Sciatic nerve (tissue), 2 donors: Measurements from ENCODE around the gene SHOX. TPM values are rescaled to one million over a fixed set of nuclear protein-coding genes. Genes with fewer than 3 reads are reported as not detected.

Experiments
- ATAC-seq: fragments of 200-7000 bp; cut with Tn5 transposase; one replicate; pipeline ENCODE4 v1.9.1; 2020; ENCODE audit warnings: mild to moderate bottlenecking, moderate library complexity
- DNase-seq: peaks from one replicate; pipeline ENCODE4 v3.0.0-alpha.2; 2020; ENCODE audit warnings: low spot score
- intact Hi-C: fragments of 100-400 bp; cut with DNase I; formaldehyde crosslinking; loops from one replicate; pipeline ENCODE4 v1.14.2; 2022
- total RNA-seq: library from RNA; stranded (reverse); fragmentation: NEBNext Ultra II Directional; extraction: Animal tissue kit (Norgen Biotek cat#: 25700); gene quantifications from one replicate; pipeline ENCODE4 v1.2.1, GENCODE V29; 2021
- donor health status: DM: no; HTN: no; CAD: no.
- donor health status: DM: no; HTN: no; CAD: no.

SHOX gene
- total RNA-seq, 1 donor from 2014 or later = 0.36 TPM

DNA sequence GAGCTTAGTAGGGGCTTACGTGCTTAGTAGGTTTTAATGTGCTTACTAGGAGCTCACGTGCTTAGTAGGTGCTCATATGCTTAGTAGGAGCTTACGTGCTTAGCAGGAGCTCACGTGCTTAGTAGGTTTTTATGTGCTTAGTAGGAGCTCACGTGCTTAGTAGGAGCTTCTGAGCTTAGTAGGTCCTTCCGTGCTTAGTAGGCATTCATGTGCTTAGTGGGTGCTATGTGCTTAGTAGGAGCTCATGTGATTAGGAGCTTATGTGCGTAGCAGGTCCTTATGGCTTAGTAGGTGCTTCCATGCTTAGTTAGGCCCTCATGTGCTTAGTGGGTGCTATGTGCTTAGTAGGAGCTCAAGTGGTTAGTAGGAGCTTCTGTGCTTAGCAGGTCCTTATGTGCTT is 59.4 kb downstream of the SHOX start:
- DNase-seq = no peak
- intact Hi-C loops = loop anchor here (2.0 kb wide), 1 partner anchor 43 kb away; no protein-coding TSS in a partner anchor
- no peak for ATAC-seq

DNA sequence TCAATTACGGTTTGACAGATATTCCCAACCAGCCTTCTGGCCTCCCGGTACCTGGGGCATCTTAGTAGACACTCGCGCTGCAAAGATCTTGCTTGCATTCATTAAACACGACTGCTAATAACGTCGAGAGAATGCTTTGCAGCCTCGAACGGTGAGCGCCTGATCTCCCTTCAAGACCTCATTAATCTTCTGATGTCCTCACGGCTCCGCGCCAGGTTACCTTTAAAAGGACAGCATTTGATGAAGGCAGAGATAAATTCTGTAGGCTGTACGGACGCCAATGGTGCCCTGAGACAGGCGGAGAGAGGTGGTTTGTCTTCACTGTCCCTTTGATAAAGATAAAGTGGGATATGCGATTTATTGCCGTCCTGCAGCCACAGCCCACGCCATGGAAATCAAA is 64.2 kb downstream of the SHOX start:
- no peak for DNase-seq
- no peak for ATAC-seq
- intact Hi-C loops = no loop called here

DNA sequence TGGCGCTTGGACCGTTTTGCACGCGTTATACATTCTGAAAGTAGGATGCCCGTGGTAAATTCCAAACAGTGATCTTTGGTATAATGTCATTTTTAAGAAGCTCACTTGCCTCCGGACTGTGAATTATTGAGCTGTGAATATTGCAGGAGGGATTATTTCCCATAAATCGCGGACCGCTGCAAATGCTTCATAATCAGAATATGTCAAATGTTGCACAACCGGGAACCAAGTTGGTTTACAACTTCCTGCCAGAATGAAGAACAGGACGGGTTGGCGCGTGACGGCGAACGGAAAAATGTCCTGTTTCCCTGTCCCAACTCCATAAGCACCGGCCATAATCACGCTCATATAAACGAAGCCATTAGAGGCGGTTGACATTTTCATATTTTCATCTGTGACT is 67.6 kb downstream of the SHOX start:
- ATAC-seq (no peak), DNase-seq (no peak)
- intact Hi-C loops = no loop called here

DNA sequence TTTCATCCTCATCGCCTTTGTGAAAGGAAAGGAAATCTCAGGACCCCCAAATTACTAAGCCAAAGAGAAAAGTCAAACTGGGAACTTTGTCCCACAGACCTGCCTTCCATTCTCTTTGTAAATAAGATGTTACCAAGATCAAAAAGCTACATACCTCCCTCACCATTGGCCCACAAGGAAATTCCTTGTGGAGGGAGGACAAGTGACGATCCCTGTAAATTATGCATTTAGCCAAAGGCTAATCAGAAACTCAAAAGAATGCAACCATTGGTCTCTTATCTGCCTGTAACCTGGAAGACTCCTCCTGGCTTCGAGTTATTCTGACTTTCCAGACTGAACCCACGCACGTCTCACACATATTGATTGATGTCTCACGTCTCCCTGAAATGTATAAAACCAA is 70.3 kb downstream of the SHOX start:
- no peak for DNase-seq
- no peak for ATAC-seq
- intact Hi-C loops = no loop called here

DNA sequence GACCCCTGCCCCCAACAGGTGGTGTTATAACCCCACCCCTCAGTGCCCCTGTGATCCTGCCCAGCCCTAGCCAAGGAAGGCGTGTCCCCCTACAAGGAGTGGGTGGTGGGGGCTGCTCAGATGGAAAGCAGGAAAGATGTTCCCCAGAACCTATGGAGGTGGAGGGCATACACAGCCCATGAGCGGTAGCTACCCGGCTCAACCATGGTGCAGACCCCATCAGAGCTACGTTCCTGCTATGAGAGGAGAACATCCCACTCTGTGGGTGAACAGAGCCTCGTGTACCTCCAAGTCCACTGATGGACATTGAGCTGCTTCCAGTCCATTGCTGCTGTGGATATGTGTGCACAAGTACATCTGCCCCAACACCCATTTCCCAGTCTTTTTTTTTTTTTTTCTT is 71.1 kb downstream of the SHOX start:
- ATAC-seq = no peak
- intact Hi-C loops = no loop called here
- no peak for DNase-seq

DNA sequence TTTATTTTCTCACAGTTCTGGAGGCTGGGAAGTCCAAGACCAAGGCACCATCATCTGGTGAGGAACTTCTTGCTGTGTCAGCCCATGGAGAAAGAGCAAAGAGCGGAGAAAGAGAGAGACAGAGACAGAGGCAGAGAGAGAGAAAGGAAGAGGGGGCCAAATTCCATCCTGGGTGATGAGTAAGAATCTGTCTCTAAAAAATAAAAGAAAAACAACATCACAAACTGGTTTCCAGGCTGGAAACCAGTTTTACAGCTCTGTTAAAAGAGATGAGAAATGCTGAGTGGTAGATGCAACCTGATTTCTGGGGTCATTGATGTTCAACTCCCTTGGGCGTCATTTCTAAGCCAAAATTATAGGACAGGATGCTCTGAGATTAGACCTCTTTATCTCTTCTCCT is 72.9 kb downstream of the SHOX start:
- DNase-seq (no peak), ATAC-seq (no peak)
- intact Hi-C loops = no loop called here

DNA sequence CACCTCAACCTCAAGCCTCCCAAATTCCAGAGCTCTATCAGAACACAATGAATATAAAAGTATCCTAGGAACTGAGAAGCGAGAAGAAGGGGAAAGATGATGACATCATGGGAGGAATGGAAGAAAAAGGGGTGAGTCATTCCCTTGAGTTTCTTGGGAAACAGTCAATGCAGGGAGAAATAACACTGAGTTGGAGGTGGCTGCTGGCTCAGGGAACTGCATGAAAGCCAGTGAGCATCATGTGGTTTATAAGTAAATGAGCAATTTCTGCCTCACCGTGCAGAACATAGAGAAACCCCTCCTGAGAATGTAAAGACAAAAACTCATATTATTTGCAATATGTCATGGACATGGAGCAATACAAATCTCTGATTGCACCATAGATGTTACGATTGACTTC is 73.3 kb downstream of the SHOX start:
- no peak for ATAC-seq
- intact Hi-C loops = no loop called here
- no peak for DNase-seq

Other genes with a start within 250 kb of the SHOX start
- 35.4 TPM for gene PPP2R3B, start 243.9 kb upstream of the SHOX start, total RNA-seq